HG02981 (cell line): ENCODE data around the gene ZFP1.
A peak's percentile ranks its signal among the peaks of the same experiment; 100 is the strongest.
"Not testable (repeated sequence)": the region's sequence is repeated elsewhere in the genome, so short reads cannot be mapped to it uniquely, and the experiment has no call there.

Experiments used
- ATAC-seq: cut with Tn5 transposase; IDR thresholded peaks from one replicate; pipeline ENCODE4 v1.9.1; 2021; ENCODE audit warnings: mild to moderate bottlenecking, moderate library complexity; ENCODE audit not compliant: unreplicated experiment

Gene ZFP1

GRCh38 chr16:75112734-75113491, 35.4 kb upstream of the ZFP1 start:
- no peak for ATAC-seq

GRCh38 chr16:75113541-75114121, 34.7 kb upstream of the ZFP1 start:
- ATAC-seq: no peak

GRCh38 chr16:75114179-75114945, 34.0 kb upstream of the ZFP1 start:
- ATAC-seq: no peak

GRCh38 chr16:75114946-75115825, 33.1 kb upstream of the ZFP1 start:
- no peak for ATAC-seq

- ATAC-seq: peak; percentile 60
Measured at GRCh38 chr16:75116081-75116910, 32.0 kb upstream of the ZFP1 start, which contains the start of gene LDHD. LDHD (minus strand) TSS chr16:75116780; CDS start chr16:75116720, 60 bp downstream.

GRCh38 chr16:75116911-75117245, 31.4 kb upstream of the ZFP1 start:
- ATAC-seq: no peak

GRCh38 chr16:75118943-75119539, 29.3 kb upstream of the ZFP1 start:
- no peak for ATAC-seq

- no peak for ATAC-seq
Measured at GRCh38 chr16:75120253-75120652, 28.1 kb upstream of the ZFP1 start.

GRCh38 chr16:75121949-75122568, 26.3 kb upstream of the ZFP1 start:
- no peak for ATAC-seq

- ATAC-seq: no peak
Measured at GRCh38 chr16:75122609-75123008, 25.7 kb upstream of the ZFP1 start.

- no peak for ATAC-seq
Measured at GRCh38 chr16:75127713-75128415, 20.5 kb upstream of the ZFP1 start.

- not testable (repeated sequence) for ATAC-seq
Measured at GRCh38 chr16:75129421-75130149, 18.7 kb upstream of the ZFP1 start.

- no peak for ATAC-seq
Measured at GRCh38 chr16:75130150-75130771, 18.1 kb upstream of the ZFP1 start.

GRCh38 chr16:75131081-75131480, 17.2 kb upstream of the ZFP1 start:
- no peak for ATAC-seq

GRCh38 chr16:75138233-75138632, 10.1 kb upstream of the ZFP1 start:
- ATAC-seq: no peak

GRCh38 chr16:75138636-75139035, 9.7 kb upstream of the ZFP1 start:
- ATAC-seq: no peak

- ATAC-seq: no peak
Measured at GRCh38 chr16:75139498-75139897, 8.8 kb upstream of the ZFP1 start.

GRCh38 chr16:75143941-75144340, 4.4 kb upstream of the ZFP1 start:
- no peak for ATAC-seq
